Measurements from ENCODE around the gene CES4A. TPM values are rescaled to one million over a fixed set of nuclear protein-coding genes. Genes with fewer than 3 reads are reported as not detected.

Gene CES4A
- total and polyA plus RNA-seq, 9 of the 15 experiments (the other 6 are each of a cell fraction or from before 2014, with no cell fraction given) = 0.09 to 0.13 (median 0.11) TPM; not detected in 6

GRCh38 chr16:67055712-67056487 is 67.5 kb downstream of the CES4A start (continued):
- TF ChIP-seq SMAD4 (CRISPR knock-in tag; conservative IDR thresholded peaks at IDR 0.05) = no peak
- TF ChIP-seq RNF2 (IDR thresholded peaks at IDR 0.05) = no peak
- no peak for TF ChIP-seq RREB1 (CRISPR knock-in tag; IDR thresholded peaks at IDR 0.05)
- TF ChIP-seq PML (IDR thresholded peaks at IDR 0.05; ENCODE audit: low read length) = no peak
- no peak for TF ChIP-seq TAF1 (IDR thresholded peaks at IDR 0.05; ENCODE audit: control insufficient read depth, extremely low read depth, insufficient read depth, low read length, severe bottlenecking)
- 0 out of 2 replicates have a peak, but pooled peaks have one; percentile 20 for TF ChIP-seq MYC (IDR thresholded peaks at IDR 0.05; ENCODE audit: low read depth, low read length)
- no peak for TF ChIP-seq MYC (CRISPR knock-in tag; IDR thresholded peaks at IDR 0.05; ENCODE audit: borderline replicate concordance, low read depth)
- TF ChIP-seq PRDM10 (IDR thresholded peaks at IDR 0.05; ENCODE audit: partially characterized antibody) = peak; percentile 9
- no peak for TF ChIP-seq OTX1 (CRISPR knock-in tag; IDR thresholded peaks at IDR 0.05)
- no peak for TF ChIP-seq NBN (IDR thresholded peaks at IDR 0.05; ENCODE audit: low read depth)
- TF ChIP-seq MCM5 (IDR thresholded peaks at IDR 0.05; ENCODE audit: low read depth) = no peak
- TF ChIP-seq USF2 (CRISPR knock-in tag; IDR thresholded peaks at IDR 0.05) = no peak
- TF ChIP-seq YBX1 (IDR thresholded peaks at IDR 0.05) = no peak
- TF ChIP-seq LARP7 (IDR thresholded peaks at IDR 0.05) = no peak
- no peak for TF ChIP-seq TCF15 (CRISPR knock-in tag; IDR thresholded peaks at IDR 0.05)
- no peak for TF ChIP-seq CCNT2 (IDR thresholded peaks at IDR 0.05; ENCODE audit: borderline replicate concordance, extremely low read depth, insufficient read length, low read depth, low read length)
- TF ChIP-seq HDAC1 (IDR thresholded peaks at IDR 0.05) = peak in 1 of 2 experiments; percentile 81; a peak in 2 of 4 replicates
- TF ChIP-seq E2F3 (CRISPR knock-in tag; IDR thresholded peaks at IDR 0.05) = no peak

All from K562 (cell line).